ENCODE data around the gene B3GALT5. TPM values are rescaled to one million over a fixed set of nuclear protein-coding genes. Genes with fewer than 3 reads are reported as not detected.

B3GALT5 gene
- total RNA-seq, 4 donors from 2014 or later, result 0.27 to 7.4 (median 4.3) TPM

DNA sequence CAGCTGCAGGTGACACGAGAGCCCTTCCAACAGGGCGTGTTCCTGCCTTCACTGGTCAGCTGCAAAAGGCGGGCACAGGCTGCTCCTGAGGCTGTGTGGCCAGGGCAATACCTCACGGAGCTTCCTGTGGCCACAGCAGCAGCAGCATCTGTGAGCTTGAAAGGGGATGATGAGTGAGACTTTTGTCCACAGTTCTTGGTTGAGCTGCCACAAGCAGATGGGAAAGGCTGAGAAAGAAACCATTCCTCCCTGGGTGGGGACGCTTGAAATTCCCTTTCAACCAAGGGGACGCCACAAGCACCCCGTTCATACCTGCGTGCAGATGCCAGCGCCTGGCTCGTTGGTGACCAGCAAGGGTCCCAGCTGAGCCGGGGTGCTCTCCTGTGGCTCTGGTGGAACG lies 37.6 kb downstream of the B3GALT5 start:
- DNase-seq, result no peak
- H3K4me3 ChIP-seq (replicated peaks in 1 of 3), result no peak overlapping the region
- TF ChIP-seq POLR2A (IDR thresholded peaks at IDR 0.05), result no peak
- TF ChIP-seq, protein P1, sequence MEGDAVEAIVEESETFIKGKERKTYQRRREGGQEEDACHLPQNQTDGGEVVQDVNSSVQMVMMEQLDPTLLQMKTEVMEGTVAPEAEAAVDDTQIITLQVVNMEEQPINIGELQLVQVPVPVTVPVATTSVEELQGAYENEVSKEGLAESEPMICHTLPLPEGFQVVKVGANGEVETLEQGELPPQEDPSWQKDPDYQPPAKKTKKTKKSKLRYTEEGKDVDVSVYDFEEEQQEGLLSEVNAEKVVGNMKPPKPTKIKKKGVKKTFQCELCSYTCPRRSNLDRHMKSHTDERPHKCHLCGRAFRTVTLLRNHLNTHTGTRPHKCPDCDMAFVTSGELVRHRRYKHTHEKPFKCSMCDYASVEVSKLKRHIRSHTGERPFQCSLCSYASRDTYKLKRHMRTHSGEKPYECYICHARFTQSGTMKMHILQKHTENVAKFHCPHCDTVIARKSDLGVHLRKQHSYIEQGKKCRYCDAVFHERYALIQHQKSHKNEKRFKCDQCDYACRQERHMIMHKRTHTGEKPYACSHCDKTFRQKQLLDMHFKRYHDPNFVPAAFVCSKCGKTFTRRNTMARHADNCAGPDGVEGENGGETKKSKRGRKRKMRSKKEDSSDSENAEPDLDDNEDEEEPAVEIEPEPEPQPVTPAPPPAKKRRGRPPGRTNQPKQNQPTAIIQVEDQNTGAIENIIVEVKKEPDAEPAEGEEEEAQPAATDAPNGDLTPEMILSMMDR (IDR thresholded peaks at IDR 0.05), result no peak
- peaks cover 0 to 18% of the 10 kb centered on the region in 2 donors for H3K4me1 ChIP-seq
- H3K27ac ChIP-seq, result no peak overlapping the region
- H3K9me3 ChIP-seq, result no peaks in the 10 kb centered on the region
- intact Hi-C loops (cut with DNase I), result no loop called here
- WGBS, 2 donors, result 89 to 92% methylated on average over 11 to 12 of the region's 12 CpGs
- H3K36me3 ChIP-seq, result no peaks in the 10 kb centered on the region
- no peaks in the 10 kb centered on the region for H3K27me3 ChIP-seq

DNA sequence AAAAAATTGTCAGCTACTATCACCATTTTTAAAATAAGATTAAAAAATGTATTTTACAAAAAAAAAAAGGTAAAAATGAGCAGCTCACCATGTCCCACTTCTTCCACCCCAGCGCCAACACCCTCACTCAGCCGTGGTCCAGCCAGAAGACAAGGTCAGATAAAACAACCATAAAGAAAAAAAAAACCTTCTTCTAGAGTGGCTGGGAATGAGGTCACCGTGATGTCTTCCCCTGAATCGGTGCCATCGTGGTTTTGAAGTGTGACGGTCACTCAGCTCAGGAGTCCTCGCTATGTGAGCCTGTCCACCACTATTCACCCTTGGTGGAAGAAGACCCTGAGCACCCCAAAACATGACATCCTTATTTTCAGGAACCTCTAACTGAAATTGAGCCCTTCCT lies 38.1 kb downstream of the B3GALT5 start:
- Histone ChIP-seq H3K4me3 (replicated peaks in 1 of 3) (no peak overlapping the region), H3K9me3 (no peaks in the 10 kb centered on the region), H3K4me1 (peaks cover 0 to 18% of the 10 kb centered on the region in 2 donors), H3K27ac (peak overlapping the region in 1 of 3 donors; percentile 1), H3K27me3 (no peaks in the 10 kb centered on the region), H3K36me3 (no peaks in the 10 kb centered on the region)
- 88 to 91% methylated on average over 7 of the region's 7 CpGs for WGBS, 2 donors
- TF ChIP-seq, protein P1 (IDR thresholded peaks at IDR 0.05), result no peak
- TF ChIP-seq POLR2A (IDR thresholded peaks at IDR 0.05), result no peak
- intact Hi-C loops (cut with DNase I), result no loop called here
- no peak for DNase-seq

DNA sequence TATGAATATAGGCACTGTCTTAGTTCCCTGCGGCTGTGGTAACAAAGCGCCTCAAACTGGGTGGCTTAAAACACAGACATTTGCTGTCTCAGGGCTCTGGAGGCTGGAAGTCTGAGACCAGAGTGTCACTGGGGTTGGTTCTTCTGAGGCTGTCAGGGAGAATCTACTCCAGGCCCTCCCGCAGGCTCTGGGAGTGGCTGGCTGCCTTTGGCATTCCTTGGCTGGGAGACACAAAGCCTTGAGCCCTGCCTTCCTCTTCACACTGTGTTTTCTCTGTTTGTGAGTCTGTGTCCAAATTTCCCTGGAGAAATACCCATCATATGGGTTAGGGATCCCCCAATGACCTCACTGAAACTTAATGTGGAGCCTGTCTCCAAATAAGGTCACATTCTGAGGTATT lies 38.5 kb downstream of the B3GALT5 start:
- no peaks in the 10 kb centered on the region for H3K36me3 ChIP-seq
- no peak overlapping the region for H3K4me3 ChIP-seq (replicated peaks in 1 of 3)
- DNase-seq, result peak in 1 of 2 donors; percentile 42
- peak overlapping the region in 1 of 3 donors; percentile 1 for H3K27ac ChIP-seq
- no peaks in the 10 kb centered on the region for H3K27me3 ChIP-seq
- H3K9me3 ChIP-seq, result no peaks in the 10 kb centered on the region
- TF ChIP-seq, protein P1 (IDR thresholded peaks at IDR 0.05), result no peak
- TF ChIP-seq POLR2A (IDR thresholded peaks at IDR 0.05), result no peak
- intact Hi-C loops (cut with DNase I), result no loop called here
- peaks cover 0 to 18% of the 10 kb centered on the region in 2 donors for H3K4me1 ChIP-seq
- WGBS, 2 donors, result 86 to 89% methylated on average over 3 of the region's 3 CpGs

DNA sequence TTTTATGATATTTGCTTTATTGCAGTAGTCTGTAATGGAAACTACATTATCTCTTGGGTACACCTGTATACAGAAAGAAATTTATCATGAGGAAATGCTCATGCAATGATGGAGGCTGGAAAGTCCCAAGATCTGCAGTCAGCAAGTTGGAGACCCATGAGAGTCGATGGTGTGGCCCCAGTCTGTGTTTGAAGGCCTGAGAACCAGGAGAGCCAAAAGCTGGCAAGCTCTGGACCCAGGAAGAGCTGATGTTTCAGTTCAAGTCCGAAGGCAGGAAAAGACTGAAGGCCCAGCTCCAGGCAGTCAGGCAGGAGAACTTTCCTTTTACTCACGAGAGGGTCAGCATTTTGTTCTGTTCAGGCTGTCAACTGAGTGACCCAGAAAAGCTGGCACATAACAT lies 42.2 kb downstream of the B3GALT5 start:
- no peak overlapping the region for H3K27ac ChIP-seq
- no peaks in the 10 kb centered on the region for H3K27me3 ChIP-seq
- H3K4me3 ChIP-seq (replicated peaks in 1 of 3), result no peak overlapping the region
- H3K4me1 ChIP-seq, result peaks cover 9 to 16% of the 10 kb centered on the region in 2 donors
- H3K36me3 ChIP-seq, result no peaks in the 10 kb centered on the region
- 87 to 100% methylated on average over 3 of the region's 3 CpGs for WGBS, 2 donors
- intact Hi-C loops (cut with DNase I), result no loop called here
- DNase-seq, result no peak
- H3K9me3 ChIP-seq, result no peaks in the 10 kb centered on the region
- TF ChIP-seq POLR2A (IDR thresholded peaks at IDR 0.05), result no peak
- TF ChIP-seq, protein P1 (IDR thresholded peaks at IDR 0.05), result no peak

DNA sequence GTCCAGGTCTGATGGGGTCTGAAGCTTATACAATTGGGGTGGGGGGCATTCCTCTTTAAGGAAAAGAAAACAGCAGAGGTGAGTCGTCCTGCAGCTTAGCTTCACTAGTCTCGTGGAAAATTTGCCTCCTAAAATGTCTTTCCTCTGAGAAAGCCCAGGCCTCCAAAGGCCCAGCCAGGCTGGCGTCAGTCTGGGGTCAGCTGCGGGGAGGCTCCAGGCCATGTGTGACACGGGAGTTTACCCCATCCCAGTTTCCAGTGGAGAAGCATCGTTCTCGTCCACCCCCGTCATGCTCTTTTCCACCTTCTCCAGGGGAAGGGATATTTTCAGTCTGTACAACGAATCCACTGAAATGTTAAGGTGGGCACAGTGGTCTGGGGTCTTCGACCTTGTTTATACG lies 42.8 kb downstream of the B3GALT5 start:
- H3K4me3 ChIP-seq (replicated peaks in 1 of 3), result no peak overlapping the region
- no peak for TF ChIP-seq POLR2A (IDR thresholded peaks at IDR 0.05)
- TF ChIP-seq, protein P1 (IDR thresholded peaks at IDR 0.05), result no peak
- intact Hi-C loops (cut with DNase I), result no loop called here
- WGBS, 2 donors, result 82 to 89% methylated on average over 11 of the region's 11 CpGs
- no peaks in the 10 kb centered on the region for H3K9me3 ChIP-seq
- H3K36me3 ChIP-seq, result no peaks in the 10 kb centered on the region
- H3K27ac ChIP-seq, result no peak overlapping the region
- DNase-seq, result no peak
- peaks cover 9 to 20% of the 10 kb centered on the region in 2 donors for H3K4me1 ChIP-seq
- H3K27me3 ChIP-seq, result no peaks in the 10 kb centered on the region
